GM18873 (cell line): ENCODE data around the gene ATP10A.

Experiments
- ATAC-seq: cut with Tn5 transposase; IDR thresholded peaks from one replicate; pipeline ENCODE4 v1.9.1; 2021; ENCODE audit warnings: mild to moderate bottlenecking, moderate library complexity, moderate number of reproducible peaks; ENCODE audit not compliant: unreplicated experiment, low FRiP score

ATP10A gene

DNA sequence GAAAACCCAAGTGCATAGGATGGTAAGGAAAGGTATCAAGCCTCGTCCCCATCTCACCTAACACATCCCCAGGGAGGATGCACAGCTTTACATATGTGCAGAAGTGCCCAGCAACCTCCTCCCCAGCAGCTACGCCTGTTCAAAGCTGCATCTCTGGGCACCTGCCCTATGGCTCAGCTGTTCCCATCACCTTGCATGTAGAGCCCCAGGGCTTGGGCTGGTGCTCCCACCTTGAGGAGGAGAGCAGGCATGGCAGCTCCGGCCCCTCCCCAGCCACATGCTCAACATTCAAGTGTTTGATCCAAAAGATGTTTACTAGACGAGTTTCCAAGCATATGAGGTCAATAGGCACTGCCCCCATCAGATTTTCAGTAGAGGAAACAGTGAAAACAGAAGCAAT lies 173.5 kb downstream of the ATP10A start:
- no peak for ATAC-seq

GRCh38 chr15:25688166-25688565 lies 175.0 kb downstream of the ATP10A start:
- no peak for ATAC-seq

DNA sequence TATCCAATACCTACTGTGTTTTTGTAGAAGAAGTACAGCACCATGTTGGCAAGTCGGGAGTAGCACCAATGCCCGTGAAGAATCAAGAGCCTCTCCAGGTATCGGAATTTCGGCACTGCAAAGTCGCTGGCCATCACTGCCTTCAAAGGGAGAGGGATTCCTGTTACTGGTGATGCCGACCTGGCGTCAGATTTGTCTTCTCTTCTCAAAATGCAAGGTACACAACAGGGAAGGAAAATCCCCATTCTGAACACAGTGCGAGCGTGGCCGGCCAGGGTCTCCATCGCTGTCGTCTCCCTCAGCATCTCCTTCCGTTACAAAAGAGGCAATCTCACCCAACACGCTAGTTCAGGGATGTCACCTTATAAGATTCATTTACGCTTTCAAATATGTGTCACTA lies 175.4 kb downstream of the ATP10A start:
- no peak for ATAC-seq

- no peak for ATAC-seq
Measured at GRCh38 chr15:25687276-25687675, 175.9 kb downstream of the ATP10A start.

DNA sequence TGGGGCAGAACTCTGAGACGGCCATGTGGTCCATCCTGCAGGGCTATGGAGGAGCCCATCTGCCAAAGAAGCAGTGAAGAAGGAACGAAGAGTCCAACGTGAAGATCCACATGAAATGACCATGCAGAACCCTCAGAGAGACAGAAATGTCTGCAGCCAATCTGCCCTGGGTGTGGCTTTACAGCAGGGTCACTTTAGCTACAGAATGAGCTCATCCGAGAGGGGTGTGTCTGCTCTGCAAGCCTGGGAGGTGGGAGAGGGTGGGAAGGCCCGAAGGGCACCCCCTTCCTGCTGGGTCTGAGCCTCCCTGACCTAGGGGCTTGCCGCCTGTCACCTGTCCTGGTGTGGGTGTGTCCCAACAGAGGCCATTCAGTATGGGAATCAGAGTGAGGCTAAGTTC lies 176.3 kb downstream of the ATP10A start:
- ATAC-seq = no peak

DNA sequence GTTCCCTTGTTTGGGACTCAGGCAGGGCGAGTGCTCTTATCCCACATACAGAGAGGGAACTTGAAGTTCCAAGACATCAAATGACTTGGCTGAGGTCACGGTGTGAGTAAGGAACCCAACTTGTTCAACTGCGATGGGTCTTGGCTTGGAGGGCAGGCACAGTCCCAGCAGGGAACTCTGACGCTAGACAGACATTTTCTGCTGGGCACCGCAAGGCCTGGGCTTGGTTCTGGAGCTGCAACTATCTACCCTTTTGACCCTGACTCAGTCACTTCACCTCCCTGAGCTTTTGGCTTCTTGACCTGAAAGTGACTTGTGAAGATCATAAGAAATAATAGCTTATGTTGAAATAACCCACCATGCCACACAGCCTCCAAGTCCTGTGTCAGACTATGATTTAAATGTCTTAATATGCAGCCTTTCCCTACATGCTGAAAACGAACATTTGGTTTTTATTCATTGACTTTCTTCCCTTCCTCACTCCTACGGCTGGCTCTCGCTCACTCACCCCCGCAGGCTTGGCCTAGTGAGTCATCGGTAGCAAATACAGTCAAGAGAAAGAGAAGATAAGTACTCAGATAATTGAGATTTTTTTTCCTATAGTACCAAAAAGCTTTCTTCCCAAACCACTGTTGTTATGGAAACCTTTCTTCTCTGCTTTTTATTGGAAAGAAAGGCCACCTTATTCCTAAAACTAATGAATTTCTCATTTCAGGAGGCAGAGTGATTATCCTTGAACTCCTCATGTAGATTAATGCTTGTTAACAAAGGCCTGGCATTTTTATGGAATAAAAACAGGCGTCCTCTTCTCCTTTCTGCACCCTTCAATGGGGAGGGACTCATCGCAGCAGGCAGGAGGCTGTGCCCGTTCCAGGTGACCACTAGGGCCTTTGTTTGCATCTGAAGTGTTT lies 178.4 kb downstream of the ATP10A start:
- no peak for ATAC-seq

DNA sequence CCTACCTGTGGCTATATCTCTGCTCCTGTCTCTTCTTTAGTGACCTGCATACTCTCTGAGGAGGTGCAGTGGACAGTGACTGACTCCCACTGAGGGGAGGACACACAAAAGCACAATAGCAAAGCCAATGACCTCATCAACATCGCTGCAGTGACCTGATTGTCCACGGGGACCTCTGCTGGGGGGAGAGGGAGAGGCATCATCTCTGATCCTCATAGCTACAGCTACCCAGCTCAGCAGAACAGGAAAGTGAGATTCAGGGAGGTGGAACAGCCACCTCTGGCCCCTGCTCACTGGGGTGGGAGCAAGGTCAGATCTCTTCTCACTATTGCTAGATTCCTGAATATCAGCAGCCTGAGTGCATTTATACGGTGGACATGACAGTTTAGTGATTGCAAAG lies 179.2 kb downstream of the ATP10A start:
- ATAC-seq = no peak

GRCh38 chr15:25683415-25683814 lies 179.7 kb downstream of the ATP10A start:
- no peak for ATAC-seq

DNA sequence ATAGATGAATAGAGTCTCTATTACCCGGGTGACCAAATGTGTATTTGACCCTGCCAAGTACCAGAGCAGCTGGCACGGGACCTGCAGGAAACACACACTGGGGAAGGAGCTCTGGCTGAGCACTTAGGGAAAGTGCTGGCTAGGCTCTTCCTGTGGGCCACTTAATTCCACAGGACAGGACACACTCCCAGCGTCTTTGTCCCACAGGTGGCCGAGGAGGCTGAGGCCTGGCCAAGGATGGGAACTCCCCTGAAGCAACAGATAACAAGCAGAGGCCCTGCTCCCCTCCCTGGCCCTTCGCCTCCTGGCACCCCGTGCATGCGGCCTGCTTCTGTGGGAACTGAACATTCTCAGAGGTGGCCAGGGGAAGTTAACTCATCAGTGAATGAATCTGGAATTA lies 180.8 kb downstream of the ATP10A start:
- no peak for ATAC-seq

DNA sequence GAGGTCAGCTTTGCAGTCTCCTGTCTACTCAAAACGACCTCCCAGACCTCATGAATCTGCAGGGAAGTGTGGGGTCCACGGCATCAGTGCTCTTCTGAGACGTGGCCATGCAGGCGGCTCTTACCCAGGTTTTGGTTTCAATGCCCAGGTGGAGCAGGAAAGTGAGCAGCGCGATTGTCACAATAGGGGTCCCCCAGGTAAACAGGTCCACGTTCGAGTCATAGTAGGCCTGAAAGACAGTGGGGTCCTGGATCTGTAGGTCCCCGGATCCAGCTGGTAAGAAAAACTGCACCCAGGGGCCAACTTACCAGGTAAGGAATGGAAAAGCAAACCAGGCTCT lies 182.5 kb downstream of the ATP10A start:
- no peak for ATAC-seq

DNA sequence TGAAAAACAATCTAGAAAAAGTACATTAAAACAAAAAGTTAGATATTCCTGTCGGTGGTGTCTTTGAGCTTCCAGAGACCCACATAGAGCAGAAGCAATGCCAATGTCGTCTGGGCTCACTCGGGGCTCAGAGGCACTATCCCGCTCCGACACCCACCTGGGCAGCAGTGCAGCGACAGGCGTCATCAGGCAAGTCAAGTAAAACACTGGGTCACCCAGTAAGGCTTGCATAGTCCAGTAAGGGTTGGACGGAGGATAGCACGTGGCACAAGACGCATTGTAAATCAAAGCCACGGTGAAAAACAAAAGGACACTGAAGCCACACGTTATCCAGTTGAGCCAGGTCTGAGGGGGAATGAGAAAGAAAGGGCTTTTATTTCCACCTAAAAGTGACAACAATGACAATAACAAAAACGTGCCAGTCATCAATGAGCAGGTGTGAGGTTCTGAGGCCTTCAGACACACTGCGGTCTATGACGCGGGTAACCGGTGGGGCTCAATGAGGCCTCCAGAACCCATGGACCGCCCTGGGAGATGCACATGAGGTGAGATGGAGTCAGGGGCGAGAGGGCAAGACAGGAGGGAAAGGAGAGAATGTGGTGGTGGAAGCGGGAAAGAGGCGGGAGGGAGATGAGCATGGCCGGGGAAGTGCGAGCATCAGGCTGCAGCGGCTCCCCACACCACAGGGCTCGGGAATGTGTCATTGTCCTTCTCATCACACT lies 183.0 kb downstream of the ATP10A start:
- no peak for ATAC-seq

- no peak for ATAC-seq
Measured at GRCh38 chr15:25679492-25679891, 183.6 kb downstream of the ATP10A start.

- no peak for ATAC-seq
Measured at GRCh38 chr15:25678500-25678855, 184.6 kb downstream of the ATP10A start.

GRCh38 chr15:25677719-25678499 lies 185.2 kb downstream of the ATP10A start:
- no peak for ATAC-seq

DNA sequence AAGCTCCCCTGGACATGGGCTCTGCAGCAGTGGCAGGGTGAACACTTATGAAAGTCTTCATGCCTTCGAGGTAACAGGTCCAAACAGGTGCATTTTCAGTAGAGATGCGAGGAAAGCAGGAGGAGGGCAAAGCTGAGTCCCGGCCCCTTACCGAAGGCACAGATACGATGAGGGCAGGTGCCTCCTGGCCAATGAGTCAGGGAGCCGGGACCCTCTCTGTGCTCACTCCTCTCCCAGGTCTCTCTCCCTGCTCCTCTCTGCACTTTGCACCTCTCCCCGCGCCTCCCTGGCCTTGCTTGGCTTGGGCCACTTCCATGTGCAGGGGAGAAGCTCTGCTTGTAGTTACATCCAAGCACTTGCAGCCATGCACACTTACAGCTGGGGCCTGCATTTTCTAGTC lies 187.1 kb downstream of the ATP10A start:
- ATAC-seq = no peak

DNA sequence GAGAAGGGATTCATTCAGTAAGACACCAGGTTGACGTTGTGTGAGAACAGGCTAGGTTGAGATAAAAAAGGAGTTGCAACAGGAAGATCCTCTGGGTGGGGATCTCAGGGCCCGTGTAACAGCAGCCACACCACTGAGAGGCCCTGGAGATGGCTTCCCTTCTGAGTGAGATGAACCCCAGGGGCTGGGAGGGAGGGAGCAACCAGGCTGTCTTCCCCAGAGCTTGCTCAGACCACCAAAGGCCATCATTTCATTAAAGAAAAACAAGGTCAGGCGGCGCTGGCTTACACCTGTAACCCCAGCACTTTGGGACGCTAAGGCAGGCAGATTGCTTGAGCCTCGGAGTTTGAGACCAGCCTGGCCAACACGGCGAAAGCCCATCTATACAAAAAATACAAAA lies 187.7 kb downstream of the ATP10A start:
- no peak for ATAC-seq

DNA sequence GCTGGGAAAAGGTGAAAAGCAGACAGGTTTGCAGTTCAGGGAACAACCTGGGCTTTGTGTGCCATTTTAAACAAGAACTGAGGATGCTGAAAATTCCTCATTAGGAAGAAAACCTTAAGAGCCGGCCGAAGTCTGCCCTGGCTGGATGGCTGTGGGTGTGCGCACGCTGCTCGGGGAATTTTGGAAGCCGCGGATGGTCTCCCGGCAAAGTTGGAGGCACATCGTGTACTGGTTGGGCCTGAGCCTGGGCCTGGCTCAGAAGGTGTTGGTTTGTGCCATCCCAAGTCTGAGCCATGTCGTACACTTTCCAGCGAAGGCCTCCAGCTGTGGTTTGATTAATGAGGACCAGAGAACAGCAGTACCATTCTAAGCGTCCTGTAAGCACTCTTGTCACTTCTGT lies 188.2 kb downstream of the ATP10A start:
- no peak for ATAC-seq

DNA sequence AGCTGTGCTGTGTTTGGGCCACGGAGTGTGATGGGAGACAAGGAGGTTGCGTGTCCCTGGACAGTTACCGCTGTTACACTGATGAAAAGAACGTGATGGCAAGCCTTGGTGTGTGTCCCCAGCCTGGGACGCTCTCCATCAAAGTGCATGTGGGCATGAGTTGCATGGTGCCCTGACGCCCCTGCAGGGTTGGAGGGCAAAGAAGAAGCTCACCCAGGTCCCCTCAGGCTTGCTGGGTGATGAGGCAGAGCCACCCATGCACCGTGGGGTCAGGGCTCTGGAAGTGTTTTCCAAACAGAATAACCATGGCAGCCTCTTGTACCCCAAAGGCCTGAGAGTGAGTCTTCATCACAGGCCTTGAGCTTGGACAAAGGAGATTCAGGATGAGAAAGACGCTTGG lies 189.2 kb downstream of the ATP10A start:
- ATAC-seq = no peak

- ATAC-seq = no peak
Measured at GRCh38 chr15:25673351-25673750, 189.8 kb downstream of the ATP10A start.

- ATAC-seq = no peak
Measured at GRCh38 chr15:25671132-25671531, 192.0 kb downstream of the ATP10A start.

- no peak for ATAC-seq
Measured at GRCh38 chr15:25670621-25671020, 192.5 kb downstream of the ATP10A start.
